GM12878 (cell line): ENCODE results near the gene KRT7.

Source experiments
- HDAC6 ChIP-seq: fragments of 200-600 bp; sonication (generic); IDR thresholded peaks from one replicate; pipeline ENCODE4 v1.8.0; 2017; ENCODE audit warnings: antibody characterized with exemption; ENCODE audit not compliant: unreplicated experiment
- NBN ChIP-seq: fragments of 450-650 bp; IDR thresholded peaks from 2 replicates; pipeline ENCODE4 v1.6.1; 2016
- NR2C2 ChIP-seq: IDR thresholded peaks from 2 replicates; pipeline ENCODE4 v1.6.1; 2011; ENCODE audit warnings: borderline replicate concordance, low read depth; ENCODE audit not compliant: control insufficient read depth, insufficient read length
- TF ChIP-seq, protein P1 (sequence below): IDR thresholded peaks from 2 replicates; pipeline ENCODE4 v1.6.1; 2012; ENCODE audit warnings: low read depth, low read length, improper control_type of control experiment
- TF ChIP-seq, protein P2 (sequence below), 3 experiments: IDR thresholded peaks in 2 of 3; conservative IDR thresholded peaks in 1 of 3; 2 replicates each; pipeline ENCODE4 v1.5.1; 2011; ENCODE audit warnings: low read depth in 3 of 3, low read length in 3 of 3, mild to moderate bottlenecking in 3 of 3, control low read depth in 2 of 3, moderate library complexity in 2 of 3, inconsistent platforms in 1 of 3, mixed read lengths in 1 of 3; ENCODE audit not compliant: control insufficient read depth in 2 of 3, insufficient read depth in 1 of 3; ENCODE audit errors: extremely low read depth in 1 of 3

DNA sequence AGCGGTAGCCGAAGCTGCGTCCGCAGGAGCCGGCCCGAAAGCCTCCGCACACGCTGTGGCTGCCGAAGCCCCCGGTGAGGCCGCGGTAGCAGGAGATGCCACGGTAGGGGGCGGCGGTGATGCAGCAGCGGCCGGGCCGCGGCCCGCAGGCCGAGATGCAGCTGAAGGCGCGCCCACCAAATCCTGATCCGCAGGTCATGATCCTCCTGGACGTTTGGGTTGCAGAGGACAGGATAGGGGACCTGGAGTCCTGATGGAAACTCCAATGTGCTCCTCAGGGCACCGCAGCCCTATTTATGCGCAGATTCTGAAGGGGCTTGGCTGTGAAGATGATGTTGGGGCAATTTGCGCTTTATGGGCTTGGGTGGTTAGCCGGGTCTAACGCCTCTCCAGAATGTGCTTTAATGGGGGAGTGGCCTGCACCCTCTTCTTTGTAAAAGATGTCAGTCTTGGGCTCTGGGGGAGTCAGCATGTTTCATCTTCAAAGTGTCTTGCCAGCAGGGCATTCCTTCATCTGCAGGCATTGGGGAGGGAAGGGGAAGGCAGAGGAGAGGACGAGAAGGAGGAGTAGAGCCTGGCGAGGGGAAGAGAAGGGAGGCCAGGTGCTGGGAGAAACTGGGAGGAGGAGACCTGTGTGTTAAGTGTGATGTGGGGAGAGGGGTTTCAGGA, 58.4 kb downstream of the KRT7 start, which contains the start of gene KRT81:
- TF ChIP-seq, protein P1, sequence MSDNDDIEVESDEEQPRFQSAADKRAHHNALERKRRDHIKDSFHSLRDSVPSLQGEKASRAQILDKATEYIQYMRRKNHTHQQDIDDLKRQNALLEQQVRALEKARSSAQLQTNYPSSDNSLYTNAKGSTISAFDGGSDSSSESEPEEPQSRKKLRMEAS, result no peak
- TF ChIP-seq, protein P2, sequence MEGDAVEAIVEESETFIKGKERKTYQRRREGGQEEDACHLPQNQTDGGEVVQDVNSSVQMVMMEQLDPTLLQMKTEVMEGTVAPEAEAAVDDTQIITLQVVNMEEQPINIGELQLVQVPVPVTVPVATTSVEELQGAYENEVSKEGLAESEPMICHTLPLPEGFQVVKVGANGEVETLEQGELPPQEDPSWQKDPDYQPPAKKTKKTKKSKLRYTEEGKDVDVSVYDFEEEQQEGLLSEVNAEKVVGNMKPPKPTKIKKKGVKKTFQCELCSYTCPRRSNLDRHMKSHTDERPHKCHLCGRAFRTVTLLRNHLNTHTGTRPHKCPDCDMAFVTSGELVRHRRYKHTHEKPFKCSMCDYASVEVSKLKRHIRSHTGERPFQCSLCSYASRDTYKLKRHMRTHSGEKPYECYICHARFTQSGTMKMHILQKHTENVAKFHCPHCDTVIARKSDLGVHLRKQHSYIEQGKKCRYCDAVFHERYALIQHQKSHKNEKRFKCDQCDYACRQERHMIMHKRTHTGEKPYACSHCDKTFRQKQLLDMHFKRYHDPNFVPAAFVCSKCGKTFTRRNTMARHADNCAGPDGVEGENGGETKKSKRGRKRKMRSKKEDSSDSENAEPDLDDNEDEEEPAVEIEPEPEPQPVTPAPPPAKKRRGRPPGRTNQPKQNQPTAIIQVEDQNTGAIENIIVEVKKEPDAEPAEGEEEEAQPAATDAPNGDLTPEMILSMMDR (IDR thresholded peaks at IDR 0.05 in 2 of 3, conservative IDR thresholded peaks at IDR 0.05 in 1 of 3; ENCODE audit: control insufficient read depth in 2 of 3, extremely low read depth in 1 of 3, insufficient read depth in 1 of 3, low read depth in 3 of 3, low read length in 3 of 3), result no peak
- TF ChIP-seq NBN (no peak), NR2C2 (no peak), HDAC6 (no peak)
